WTC11 (cell line): ENCODE results near the gene C1GALT1C1.

ENCODE experiments used
- CREB1 ChIP-seq: sonication (generic); formaldehyde crosslinking; IDR thresholded peaks from 2 replicates; pipeline ENCODE4 v1.8.0; 2023; ENCODE audit warnings: mild to moderate bottlenecking, missing genetic modification reagents
- CREM ChIP-seq: sonication (generic); formaldehyde crosslinking; IDR thresholded peaks from 2 replicates; pipeline ENCODE4 v1.8.1; 2022; ENCODE audit warnings: mild to moderate bottlenecking, missing genetic modification reagents, moderate library complexity
- IRF1 ChIP-seq: sonication (generic); formaldehyde crosslinking; IDR thresholded peaks from 2 replicates; pipeline ENCODE4 v1.8.0; 2023; ENCODE audit warnings: missing genetic modification reagents
- JUN ChIP-seq: sonication (generic); formaldehyde crosslinking; IDR thresholded peaks from 2 replicates; pipeline ENCODE4 v1.8.0; 2023; ENCODE audit warnings: mild to moderate bottlenecking, missing genetic modification reagents
- NFE2L1 ChIP-seq: sonication (generic); formaldehyde crosslinking; IDR thresholded peaks from 2 replicates; pipeline ENCODE4 v1.8.1; 2023; ENCODE audit warnings: missing genetic modification reagents
- NFYB ChIP-seq: sonication (generic); formaldehyde crosslinking; conservative IDR thresholded peaks from 2 replicates; pipeline ENCODE4 v1.8.0; 2022; ENCODE audit warnings: low read depth, missing genetic modification reagents
- NR2C2 ChIP-seq: sonication (generic); formaldehyde crosslinking; IDR thresholded peaks from 2 replicates; pipeline ENCODE4 v1.8.0; 2022; ENCODE audit warnings: mild to moderate bottlenecking, missing genetic modification reagents
- NR3C1 ChIP-seq: sonication (generic); formaldehyde crosslinking; conservative IDR thresholded peaks from 2 replicates; pipeline ENCODE4 v1.8.1; 2023; ENCODE audit warnings: low read depth, mild to moderate bottlenecking, missing genetic modification reagents
- RELA ChIP-seq: sonication (generic); formaldehyde crosslinking; IDR thresholded peaks from 2 replicates; pipeline ENCODE4 v1.8.1; 2022; ENCODE audit warnings: missing genetic modification reagents, mild to moderate bottlenecking, borderline replicate concordance
- RORB ChIP-seq: fragments of 250-450 bp; sonication (Bioruptor Pico); IDR thresholded peaks from 2 replicates; pipeline ENCODE4 v1.9.0; 2021; ENCODE audit warnings: mild to moderate bottlenecking
- SMAD3 ChIP-seq: sonication (generic); formaldehyde crosslinking; IDR thresholded peaks from 2 replicates; pipeline ENCODE4 v1.8.0; 2022; ENCODE audit warnings: missing genetic modification reagents, mild to moderate bottlenecking, borderline replicate concordance
- TF ChIP-seq, protein P1 (sequence below): sonication (generic); formaldehyde crosslinking; conservative IDR thresholded peaks from 2 replicates; pipeline ENCODE4 v1.8.1; 2022; ENCODE audit warnings: mild to moderate bottlenecking, missing genetic modification reagents
- TF ChIP-seq, protein P2 (sequence below): fragments of 200-600 bp; IDR thresholded peaks from 2 replicates; pipeline ENCODE4 v1.8.0; 2022; ENCODE audit warnings: antibody characterized with exemption
- TF ChIP-seq, protein P3 (sequence below): sonication (generic); formaldehyde crosslinking; IDR thresholded peaks from 2 replicates; pipeline ENCODE4 v1.8.1; 2023; ENCODE audit warnings: mild to moderate bottlenecking, moderate library complexity, missing genetic modification reagents

- TF ChIP-seq NFE2L1 (CRISPR knock-in tag) (no peak), IRF1 (no peak), SMAD3 (CRISPR knock-in tag) (no peak), NR2C2 (CRISPR knock-in tag) (no peak), JUN (CRISPR knock-in tag) (no peak), CREM (CRISPR knock-in tag) (no peak), RELA (CRISPR knock-in tag) (no peak), CREB1 (no peak), NFYB (CRISPR knock-in tag) (no peak), RORB (CRISPR knock-in tag) (no peak), NR3C1 (CRISPR knock-in tag) (no peak)
- TF ChIP-seq, protein P1, sequence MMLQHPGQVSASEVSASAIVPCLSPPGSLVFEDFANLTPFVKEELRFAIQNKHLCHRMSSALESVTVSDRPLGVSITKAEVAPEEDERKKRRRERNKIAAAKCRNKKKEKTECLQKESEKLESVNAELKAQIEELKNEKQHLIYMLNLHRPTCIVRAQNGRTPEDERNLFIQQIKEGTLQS (CRISPR knock-in tag), result no peak
- TF ChIP-seq, protein P2, sequence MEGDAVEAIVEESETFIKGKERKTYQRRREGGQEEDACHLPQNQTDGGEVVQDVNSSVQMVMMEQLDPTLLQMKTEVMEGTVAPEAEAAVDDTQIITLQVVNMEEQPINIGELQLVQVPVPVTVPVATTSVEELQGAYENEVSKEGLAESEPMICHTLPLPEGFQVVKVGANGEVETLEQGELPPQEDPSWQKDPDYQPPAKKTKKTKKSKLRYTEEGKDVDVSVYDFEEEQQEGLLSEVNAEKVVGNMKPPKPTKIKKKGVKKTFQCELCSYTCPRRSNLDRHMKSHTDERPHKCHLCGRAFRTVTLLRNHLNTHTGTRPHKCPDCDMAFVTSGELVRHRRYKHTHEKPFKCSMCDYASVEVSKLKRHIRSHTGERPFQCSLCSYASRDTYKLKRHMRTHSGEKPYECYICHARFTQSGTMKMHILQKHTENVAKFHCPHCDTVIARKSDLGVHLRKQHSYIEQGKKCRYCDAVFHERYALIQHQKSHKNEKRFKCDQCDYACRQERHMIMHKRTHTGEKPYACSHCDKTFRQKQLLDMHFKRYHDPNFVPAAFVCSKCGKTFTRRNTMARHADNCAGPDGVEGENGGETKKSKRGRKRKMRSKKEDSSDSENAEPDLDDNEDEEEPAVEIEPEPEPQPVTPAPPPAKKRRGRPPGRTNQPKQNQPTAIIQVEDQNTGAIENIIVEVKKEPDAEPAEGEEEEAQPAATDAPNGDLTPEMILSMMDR, result no peak
- TF ChIP-seq, protein P3, sequence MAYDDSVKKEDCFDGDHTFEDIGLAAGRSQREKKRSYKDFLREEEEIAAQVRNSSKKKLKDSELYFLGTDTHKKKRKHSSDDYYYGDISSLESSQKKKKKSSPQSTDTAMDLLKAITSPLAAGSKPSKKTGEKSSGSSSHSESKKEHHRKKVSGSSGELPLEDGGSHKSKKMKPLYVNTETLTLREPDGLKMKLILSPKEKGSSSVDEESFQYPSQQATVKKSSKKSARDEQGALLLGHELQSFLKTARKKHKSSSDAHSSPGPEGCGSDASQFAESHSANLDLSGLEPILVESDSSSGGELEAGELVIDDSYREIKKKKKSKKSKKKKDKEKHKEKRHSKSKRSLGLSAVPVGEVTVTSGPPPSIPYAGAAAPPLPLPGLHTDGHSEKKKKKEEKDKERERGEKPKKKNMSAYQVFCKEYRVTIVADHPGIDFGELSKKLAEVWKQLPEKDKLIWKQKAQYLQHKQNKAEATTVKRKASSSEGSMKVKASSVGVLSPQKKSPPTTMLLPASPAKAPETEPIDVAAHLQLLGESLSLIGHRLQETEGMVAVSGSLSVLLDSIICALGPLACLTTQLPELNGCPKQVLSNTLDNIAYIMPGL (CRISPR knock-in tag), result no peak
Measured at GRCh38 chrX:120677004-120677652, 47.3 kb upstream of the C1GALT1C1 start.
